Measurements from ENCODE around the gene MBLAC2.

Gene MBLAC2

GRCh38 chr5:90446961-90447360 lies 27.6 kb downstream of the MBLAC2 start:
- DNase-seq: no peak

- no peak for DNase-seq
Observed at GRCh38 chr5:90440644-90441043, 33.9 kb downstream of the MBLAC2 start.

GRCh38 chr5:90438100-90438499 lies 36.5 kb downstream of the MBLAC2 start:
- no peak for DNase-seq

GRCh38 chr5:90437663-90438062 lies 36.9 kb downstream of the MBLAC2 start:
- DNase-seq: no peak

- DNase-seq: peak; percentile 33
Observed at GRCh38 chr5:90434116-90434714, 40.4 kb downstream of the MBLAC2 start.

- DNase-seq: no peak
Observed at GRCh38 chr5:90424245-90424644, 50.3 kb downstream of the MBLAC2 start.

- no peak for DNase-seq
Observed at GRCh38 chr5:90421136-90421535, 53.4 kb downstream of the MBLAC2 start.

GRCh38 chr5:90418214-90418613 lies 56.4 kb downstream of the MBLAC2 start:
- no peak for DNase-seq

- peak; percentile 16 for DNase-seq
Observed at GRCh38 chr5:90410178-90410762, 64.3 kb downstream of the MBLAC2 start.

GRCh38 chr5:90409318-90410177 lies 65.0 kb downstream of the MBLAC2 start, which contains the start of gene CETN3:
CETN3 (minus strand) TSS chr5:90409756; CDS start chr5:90409661, 95 bp downstream.
- peak; percentile 95 for DNase-seq

- no peak for DNase-seq
Observed at GRCh38 chr5:90408571-90409317, 65.8 kb downstream of the MBLAC2 start.

Data from COR-L47 (cell line).